Urinary bladder (tissue), 4 donors: Measurements from ENCODE around the gene ZFP1. TPM values are rescaled to one million over a fixed set of nuclear protein-coding genes. Genes with fewer than 3 reads are reported as not detected.
"Not testable (repeated sequence)": the region's sequence is repeated elsewhere in the genome, so short reads cannot be mapped to it uniquely, and the experiment has no call there.

Source experiments
- DNase-seq: peaks from one replicate; pipeline ENCODE4 v3.0.0-alpha.2; 2015; ENCODE audit errors: extremely low spot score
- H3K27ac ChIP-seq: one replicate; pipeline ENCODE4 v1.5.1; 2013; ENCODE audit warnings: low read depth, mild to moderate bottlenecking, moderate library complexity
- H3K36me3 ChIP-seq: one replicate; pipeline ENCODE4 v1.6.1; 2013; ENCODE audit warnings: mild to moderate bottlenecking, moderate library complexity; ENCODE audit not compliant: insufficient read depth
- H3K4me1 ChIP-seq: one replicate; pipeline ENCODE4 v1.6.1; 2013; ENCODE audit warnings: mild to moderate bottlenecking, moderate library complexity; ENCODE audit not compliant: insufficient read depth
- H3K4me3 ChIP-seq: one replicate; pipeline ENCODE4 v1.5.1; 2013; ENCODE audit warnings: low read depth, low read length
- WGBS: extraction: QIAGEN DNeasy Blood & Tissue Kit; methylation state at CpG from one replicate; pipeline ENCODE4 v1.1.7; 2013; 5-methylcytosine and 5-hydroxymethylcytosine counted together
- polyA plus RNA-seq: library from polyadenylated mRNA; stranded (reverse); fragments of 200-250 nt; gene quantifications from one replicate; pipeline ENCODE4 v1.2.3, GENCODE V29; 2013
- total RNA-seq: library from RNA; depleted of rRNA; stranded (reverse); fragments of >200 nt; gene quantifications from one replicate; pipeline ENCODE4 v1.2.3, GENCODE V29; 2014
- donor health status: healthy with polysubstance abuse.
- donor health status: healthy.

The ZFP1 gene
- total and polyA plus RNA-seq, 2 donors, result 10.6 to 34.0 TPM

GRCh38 chr16:75116911-75117245, 31.4 kb upstream of the ZFP1 start:
- DNase-seq, result no peak
- no peak overlapping the region for H3K4me3 ChIP-seq
- WGBS, result 45% methylated on average over 3 of the region's 3 CpGs
- H3K36me3 ChIP-seq, result no peaks in the 10 kb centered on the region
- H3K4me1 ChIP-seq, result no peaks in the 10 kb centered on the region
- no peak overlapping the region for H3K27ac ChIP-seq

GRCh38 chr16:75118943-75119539, 29.3 kb upstream of the ZFP1 start:
- H3K4me3 ChIP-seq, result no peak overlapping the region
- 78% methylated on average over 6 of the region's 6 CpGs for WGBS
- no peak overlapping the region for H3K27ac ChIP-seq
- no peak for DNase-seq
- H3K4me1 ChIP-seq, result no peaks in the 10 kb centered on the region
- H3K36me3 ChIP-seq, result no peaks in the 10 kb centered on the region

- 75% methylated on average over 4 of the region's 4 CpGs for WGBS
- H3K4me3 ChIP-seq, result no peak overlapping the region
- no peak overlapping the region for H3K27ac ChIP-seq
- no peaks in the 10 kb centered on the region for H3K36me3 ChIP-seq
- no peaks in the 10 kb centered on the region for H3K4me1 ChIP-seq
- DNase-seq, result no peak
Observed at GRCh38 chr16:75120253-75120652, 28.1 kb upstream of the ZFP1 start.

GRCh38 chr16:75121949-75122568, 26.3 kb upstream of the ZFP1 start:
- Histone ChIP-seq H3K4me1 (no peaks in the 10 kb centered on the region), H3K4me3 (no peak overlapping the region), H3K27ac (no peak overlapping the region), H3K36me3 (no peaks in the 10 kb centered on the region)
- DNase-seq, result no peak
- 95% methylated on average over 6 of the region's 6 CpGs for WGBS

- 92% methylated on average over 1 of the region's 1 CpG for WGBS
- DNase-seq, result no peak
- H3K27ac ChIP-seq, result no peak overlapping the region
- H3K36me3 ChIP-seq, result no peaks in the 10 kb centered on the region
- H3K4me1 ChIP-seq, result no peaks in the 10 kb centered on the region
- no peak overlapping the region for H3K4me3 ChIP-seq
Observed at GRCh38 chr16:75122609-75123008, 25.7 kb upstream of the ZFP1 start.

GRCh38 chr16:75127713-75128415, 20.5 kb upstream of the ZFP1 start:
- WGBS, result 66% methylated on average over 4 of the region's 4 CpGs
- no peaks in the 10 kb centered on the region for H3K36me3 ChIP-seq
- no peak for DNase-seq
- no peak overlapping the region for H3K27ac ChIP-seq
- no peaks in the 10 kb centered on the region for H3K4me1 ChIP-seq
- no peak overlapping the region for H3K4me3 ChIP-seq

- not testable (repeated sequence) for H3K4me3 ChIP-seq, H3K27ac ChIP-seq, DNase-seq, H3K4me1 ChIP-seq, H3K36me3 ChIP-seq
- WGBS, result 78% methylated on average over 5 of the region's 5 CpGs
Observed at GRCh38 chr16:75129421-75130149, 18.7 kb upstream of the ZFP1 start.

- Histone ChIP-seq H3K27ac (no peak overlapping the region), H3K4me1 (no peaks in the 10 kb centered on the region), H3K36me3 (no peaks in the 10 kb centered on the region), H3K4me3 (no peak overlapping the region)
- no peak for DNase-seq
- WGBS, result 82% methylated on average over 9 of the region's 9 CpGs
Observed at GRCh38 chr16:75130150-75130771, 18.1 kb upstream of the ZFP1 start.

- no peak overlapping the region for H3K4me3 ChIP-seq
- 58% methylated on average over 7 of the region's 7 CpGs for WGBS
- no peak overlapping the region for H3K27ac ChIP-seq
- no peaks in the 10 kb centered on the region for H3K4me1 ChIP-seq
- no peak for DNase-seq
- no peaks in the 10 kb centered on the region for H3K36me3 ChIP-seq
Observed at GRCh38 chr16:75131081-75131480, 17.2 kb upstream of the ZFP1 start.

- no peaks in the 10 kb centered on the region for H3K36me3 ChIP-seq
- no peak for DNase-seq
- H3K4me1 ChIP-seq, result no peaks in the 10 kb centered on the region
- no peak overlapping the region for H3K27ac ChIP-seq
- WGBS, result 73% methylated on average over 8 of the region's 8 CpGs
- H3K4me3 ChIP-seq, result no peak overlapping the region
Observed at GRCh38 chr16:75138233-75138632, 10.1 kb upstream of the ZFP1 start.

- no peak for DNase-seq
- WGBS, result 64% methylated on average over 9 of the region's 9 CpGs
- Histone ChIP-seq H3K4me3 (no peak overlapping the region), H3K36me3 (no peaks in the 10 kb centered on the region), H3K27ac (no peak overlapping the region), H3K4me1 (no peaks in the 10 kb centered on the region)
Observed at GRCh38 chr16:75138636-75139035, 9.7 kb upstream of the ZFP1 start.

- 96% methylated on average over 5 of the region's 5 CpGs for WGBS
- Histone ChIP-seq H3K27ac (no peak overlapping the region), H3K4me3 (no peak overlapping the region), H3K36me3 (no peaks in the 10 kb centered on the region), H3K4me1 (no peaks in the 10 kb centered on the region)
- DNase-seq, result no peak
Observed at GRCh38 chr16:75139498-75139897, 8.8 kb upstream of the ZFP1 start.

GRCh38 chr16:75143941-75144340, 4.4 kb upstream of the ZFP1 start:
- Histone ChIP-seq H3K27ac (no peak overlapping the region), H3K4me3 (no peak overlapping the region), H3K4me1 (no peaks in the 10 kb centered on the region), H3K36me3 (no peaks in the 10 kb centered on the region)
- 83% methylated on average over 6 of the region's 6 CpGs for WGBS
- no peak for DNase-seq
